NCI-H526 (cell line): Measurements from ENCODE around the gene LRIT2.
"Not testable (repeated sequence)": the region's sequence is repeated elsewhere in the genome, so short reads cannot be mapped to it uniquely, and the experiment has no call there.

Experiments used
- DNase-seq, 2 experiments: peaks; one replicate each; lab custom pipeline; 2025; lab: John Stamatoyannopoulos, UW

The LRIT2 gene

GRCh38 chr10:84184517-84184916 lies 40.8 kb downstream of the LRIT2 start:
- DNase-seq: no peak

- no peak for DNase-seq
Measured at GRCh38 chr10:84181631-84182030, 43.7 kb downstream of the LRIT2 start.

GRCh38 chr10:84180386-84180785 lies 45.0 kb downstream of the LRIT2 start:
- not testable (repeated sequence) for DNase-seq

GRCh38 chr10:84179059-84179710 lies 46.2 kb downstream of the LRIT2 start:
- DNase-seq: peak; percentile 78 to 82

GRCh38 chr10:84178160-84178609 lies 47.2 kb downstream of the LRIT2 start:
- DNase-seq: no peak

GRCh38 chr10:84177541-84178141 lies 47.7 kb downstream of the LRIT2 start:
- DNase-seq: no peak

- DNase-seq: no peak
Measured at GRCh38 chr10:84176836-84177474, 48.4 kb downstream of the LRIT2 start.

GRCh38 chr10:84176351-84176750 lies 49.0 kb downstream of the LRIT2 start:
- no peak for DNase-seq

GRCh38 chr10:84175436-84175835 lies 49.9 kb downstream of the LRIT2 start:
- no peak for DNase-seq

GRCh38 chr10:84173501-84173929 lies 51.8 kb downstream of the LRIT2 start, which contains the start of gene GPR15LG:
TSS of gene GPR15LG (plus strand) at chr10:84173801. CDS start at chr10:84173852, 51 bp downstream.
- no peak for DNase-seq

- no peak for DNase-seq
Measured at GRCh38 chr10:84172467-84173356, 52.6 kb downstream of the LRIT2 start.

- not testable (repeated sequence) for DNase-seq
Measured at GRCh38 chr10:84171700-84172466, 53.5 kb downstream of the LRIT2 start.

- not testable (repeated sequence) for DNase-seq
Measured at GRCh38 chr10:84171237-84171636, 54.1 kb downstream of the LRIT2 start.
